Activated effector memory CD4-positive, alpha-beta T cell treated with anti-CD3 and anti-CD28 coated beads, Interleukin-2, amount 50 U/mL, for 16 hours (primary cell): ENCODE measurements around the gene IL1RAP.

Source experiments
- DNase-seq: peaks from one replicate; pipeline ENCODE4 v3.0.0-alpha.2; 2020

The IL1RAP gene

GRCh38 chr3:190680691-190681090, 166.8 kb downstream of the IL1RAP start:
- DNase-seq: no peak

DNA sequence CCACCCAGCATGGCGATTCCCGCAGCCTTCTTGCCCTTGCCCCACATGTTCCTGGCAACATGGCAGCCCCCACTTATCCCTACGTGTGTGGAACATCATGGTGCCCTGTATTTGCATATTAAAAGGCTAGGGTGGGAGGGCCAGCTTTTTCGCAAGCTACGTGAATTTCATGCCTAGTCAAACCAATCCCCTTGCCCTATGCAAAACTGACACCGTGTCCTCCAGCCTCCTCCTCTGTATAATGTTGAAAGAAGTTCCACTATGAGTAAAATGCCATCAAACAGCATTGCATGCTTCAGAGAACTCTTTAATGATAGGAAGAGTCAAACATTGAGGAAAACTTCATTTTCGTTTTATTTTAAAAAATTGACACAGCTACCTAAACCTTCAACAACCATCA, 170.9 kb downstream of the IL1RAP start:
- DNase-seq: no peak

- DNase-seq: no peak
Measured at GRCh38 chr3:190686011-190686410, 172.1 kb downstream of the IL1RAP start.

GRCh38 chr3:190690246-190690645, 176.4 kb downstream of the IL1RAP start:
- DNase-seq: no peak

- no peak for DNase-seq
Measured at GRCh38 chr3:190692256-190692655, 178.4 kb downstream of the IL1RAP start.

GRCh38 chr3:190694335-190695001, 180.6 kb downstream of the IL1RAP start:
- DNase-seq: no peak

- no peak for DNase-seq
Measured at GRCh38 chr3:190695225-190695624, 181.3 kb downstream of the IL1RAP start.

- no peak for DNase-seq
Measured at GRCh38 chr3:190695994-190696393, 182.1 kb downstream of the IL1RAP start.

DNA sequence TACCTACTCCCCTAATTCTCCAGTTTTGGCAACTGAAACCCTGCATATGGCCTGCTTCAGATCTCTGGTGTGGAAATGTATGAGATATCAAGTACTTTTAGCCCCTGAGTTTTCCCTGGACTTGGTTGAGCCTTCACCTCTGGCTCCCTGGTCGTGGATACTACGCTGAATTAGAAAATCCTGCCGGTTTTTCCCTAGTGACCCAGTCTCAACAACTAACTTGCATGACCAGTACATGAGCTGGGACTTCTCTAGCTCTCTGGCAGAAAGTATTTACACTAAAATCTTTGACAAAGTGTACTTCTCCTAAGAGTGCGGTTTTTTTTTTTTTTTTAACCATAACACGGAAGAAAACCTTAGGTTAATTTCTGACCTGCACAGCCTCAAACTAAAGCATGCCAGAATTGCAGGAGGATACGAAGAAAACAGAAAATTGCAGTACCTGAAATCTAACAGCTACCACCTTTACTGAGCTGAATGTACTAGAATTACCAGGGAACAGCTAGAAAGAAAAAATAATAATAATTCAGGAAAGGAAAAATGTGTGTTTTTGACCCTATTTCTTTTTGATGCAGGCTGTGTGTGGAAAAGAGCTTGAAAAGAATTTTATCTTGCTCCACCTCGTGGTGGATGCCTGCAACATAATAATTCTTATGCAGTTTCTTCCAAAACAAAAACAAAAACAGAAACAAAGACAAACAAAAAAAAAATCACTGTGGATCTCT, 183.1 kb downstream of the IL1RAP start:
- no peak for DNase-seq

- DNase-seq: no peak
Measured at GRCh38 chr3:190697502-190697830, 183.6 kb downstream of the IL1RAP start.

DNA sequence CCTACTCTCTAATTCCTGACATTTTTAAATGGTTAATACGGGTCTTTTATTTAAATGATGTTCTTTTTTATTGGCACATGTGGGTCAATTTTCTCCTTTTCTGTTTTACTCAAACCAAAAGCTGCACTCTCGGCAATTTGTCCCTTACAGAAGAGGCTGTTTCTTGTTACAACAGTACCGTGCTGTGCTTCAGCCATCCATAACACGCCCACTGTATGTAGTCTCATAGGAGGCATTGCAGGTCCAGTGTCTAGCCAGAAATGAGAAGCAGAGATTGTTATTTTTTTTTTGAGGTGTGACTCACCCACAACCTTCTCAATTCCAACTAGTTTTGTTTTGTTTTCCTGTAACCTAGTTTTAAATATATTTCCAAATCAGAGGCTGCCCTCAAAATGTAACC, 184.0 kb downstream of the IL1RAP start:
- DNase-seq: no peak

GRCh38 chr3:190699776-190700175, 185.9 kb downstream of the IL1RAP start:
- no peak for DNase-seq

DNA sequence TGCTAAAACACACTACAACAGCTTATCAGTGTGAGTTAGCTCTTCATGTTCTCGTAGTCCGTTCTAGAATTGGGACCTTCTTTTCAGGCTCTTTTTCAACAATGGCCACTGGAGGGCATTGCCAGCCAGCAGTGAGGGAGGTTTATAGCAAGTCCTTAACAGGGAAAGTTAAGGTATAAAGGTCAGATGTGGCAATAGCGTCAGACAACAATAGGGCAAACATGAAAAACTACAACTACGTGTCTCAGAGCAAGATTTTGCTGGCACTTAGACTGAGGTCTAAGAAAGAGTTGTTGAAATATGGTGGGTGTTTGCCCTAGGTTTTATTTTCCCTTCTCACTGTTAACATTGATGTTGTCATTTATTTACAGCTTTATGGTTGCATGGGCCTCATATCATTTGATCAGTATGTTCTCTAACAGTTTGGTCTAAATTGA, 187.2 kb downstream of the IL1RAP start:
- no peak for DNase-seq

- no peak for DNase-seq
Measured at GRCh38 chr3:190706582-190706981, 192.7 kb downstream of the IL1RAP start.
